Hair follicular keratinocyte (primary cell): Measurements from ENCODE around the gene GINS2. TPM values are rescaled to one million over a fixed set of nuclear protein-coding genes. Genes with fewer than 3 reads are reported as not detected.

ENCODE experiments used
- total RNA-seq: library from RNA; depleted of rRNA; stranded (reverse); fragments of >200 nt; gene quantifications from 2 replicates; pipeline ENCODE4 v1.2.3, GENCODE V29; 2015

Gene GINS2
- 6.5 and 17.6 TPM in 2 replicates for total RNA-seq

GRCh38 chr16:85688586-85689284 lies at the start of gene GINS2:
GINS2 (minus strand) TSS chr16:85688954; CDS start chr16:85688898, 56 bp downstream.

Other genes starting within 250 kb of the GINS2 start
- 8.2 and 13.7 TPM in 2 replicates for gene GSE1, start 75.6 kb downstream of the GINS2 start, total RNA-seq
- gene C16orf74, start 62.1 kb upstream of the GINS2 start, total RNA-seq = 156 and 176 TPM in 2 replicates
- gene EMC8, start 110.6 kb upstream of the GINS2 start, total RNA-seq = 35.4 and 60.2 TPM in 2 replicates
- 634 and 671 TPM in 2 replicates for gene COX4I1, start 110.7 kb upstream of the GINS2 start, total RNA-seq
- not detected in 2 replicates for gene IRF8, start 210.2 kb upstream of the GINS2 start, total RNA-seq